ENCODE results near the gene HPD.

The HPD gene

GRCh38 chr12:121809712-121810116 is 48.9 kb downstream of the HPD start:
- DNase-seq = no peak

DNA sequence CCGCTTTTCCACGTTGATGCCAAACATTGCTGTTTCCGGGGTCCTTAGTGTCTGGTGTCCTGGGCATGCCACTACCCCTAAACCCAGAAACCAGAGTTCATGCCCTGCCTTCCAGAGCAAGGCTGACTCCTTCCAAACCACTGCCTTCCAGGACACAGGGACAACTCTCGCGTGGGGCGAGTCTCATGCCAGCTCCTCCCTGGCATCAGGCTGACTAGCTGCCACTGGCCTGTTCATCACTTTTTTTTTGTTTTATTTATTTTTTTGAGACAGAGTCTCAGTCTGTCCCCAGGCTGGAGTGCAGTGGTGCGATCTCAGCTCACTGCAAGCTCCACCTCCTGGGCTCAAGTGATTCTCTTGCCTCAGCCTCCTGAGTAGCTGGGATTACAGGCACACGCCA is 50.0 kb downstream of the HPD start:
- DNase-seq = no peak

DNA sequence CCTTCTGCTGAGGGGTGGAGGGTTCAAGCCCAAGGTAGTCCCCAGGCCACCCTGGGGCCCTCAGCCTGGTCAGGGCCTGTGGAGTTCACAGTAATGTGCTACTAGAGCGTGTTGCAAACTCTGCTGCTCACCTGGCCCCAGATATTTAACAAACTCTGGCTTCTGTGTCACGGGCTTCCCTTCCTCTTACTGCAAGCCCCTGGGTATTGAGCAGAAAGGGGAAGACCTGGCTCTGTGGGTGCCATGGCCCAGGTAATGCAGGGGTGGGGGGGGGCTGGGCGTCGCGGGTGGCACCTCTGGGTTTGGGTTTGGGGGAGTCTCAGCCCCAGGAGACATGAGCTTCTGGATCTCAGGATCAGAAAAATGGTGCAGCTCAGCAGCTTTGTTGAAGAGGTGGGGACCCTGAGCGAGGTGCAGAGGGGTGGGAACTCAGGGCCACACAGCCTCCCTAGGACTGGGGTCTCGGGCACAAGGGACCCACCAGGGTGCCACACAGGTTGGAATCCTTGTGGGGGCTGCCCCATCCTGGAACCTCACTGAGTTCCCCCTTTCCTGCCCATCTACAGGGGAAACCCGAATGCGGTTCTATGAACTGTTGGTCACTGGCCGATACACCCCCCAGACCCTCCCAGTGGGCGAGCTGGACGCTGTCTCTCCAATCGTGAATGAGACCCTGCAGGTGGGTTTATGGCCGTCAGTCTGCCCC is 50.9 kb downstream of the HPD start:
- no peak for DNase-seq

DNA sequence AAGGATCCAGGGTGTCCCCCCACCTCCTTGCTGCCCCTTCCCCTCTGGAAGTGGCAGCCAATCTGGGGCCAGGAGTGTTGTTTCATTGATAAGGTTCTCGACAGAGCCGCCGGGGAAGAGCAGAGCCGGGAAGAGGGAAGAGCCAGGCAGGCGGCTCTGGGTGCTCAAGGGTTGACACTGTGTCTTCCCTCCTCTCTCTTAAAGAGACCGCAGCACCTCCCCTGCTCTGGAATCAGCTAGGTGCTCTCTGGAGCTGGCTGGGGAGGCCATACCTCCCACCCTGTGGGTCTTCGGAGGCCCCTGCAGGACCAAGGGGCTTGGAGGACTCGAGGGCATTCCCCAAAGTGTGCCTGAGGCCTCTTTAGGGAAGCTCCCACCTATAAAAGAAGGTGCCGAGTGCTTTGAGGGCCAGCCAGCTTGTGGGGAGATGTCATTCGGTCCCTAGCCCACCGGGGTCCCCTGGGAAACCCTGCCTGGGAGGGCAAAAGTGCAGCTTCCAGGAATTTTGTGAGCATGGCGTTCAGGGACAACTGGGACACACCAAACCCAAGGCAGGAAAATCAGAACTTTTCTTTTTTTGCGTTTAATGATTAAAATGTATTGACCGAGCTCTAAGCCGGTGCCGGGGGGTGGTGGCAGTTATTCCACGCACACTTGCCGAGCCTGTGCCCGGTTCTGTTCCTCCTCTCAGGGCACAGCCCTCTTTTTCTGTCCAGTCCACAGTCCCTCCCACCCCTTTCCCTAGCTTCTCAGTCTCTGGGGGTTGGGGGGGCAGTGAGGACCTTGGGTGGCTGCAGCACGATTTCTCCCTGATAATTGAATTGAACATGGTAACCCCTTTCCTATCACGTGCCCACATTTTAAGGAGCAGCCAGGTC is 51.9 kb downstream of the HPD start:
- DNase-seq = no peak

DNA sequence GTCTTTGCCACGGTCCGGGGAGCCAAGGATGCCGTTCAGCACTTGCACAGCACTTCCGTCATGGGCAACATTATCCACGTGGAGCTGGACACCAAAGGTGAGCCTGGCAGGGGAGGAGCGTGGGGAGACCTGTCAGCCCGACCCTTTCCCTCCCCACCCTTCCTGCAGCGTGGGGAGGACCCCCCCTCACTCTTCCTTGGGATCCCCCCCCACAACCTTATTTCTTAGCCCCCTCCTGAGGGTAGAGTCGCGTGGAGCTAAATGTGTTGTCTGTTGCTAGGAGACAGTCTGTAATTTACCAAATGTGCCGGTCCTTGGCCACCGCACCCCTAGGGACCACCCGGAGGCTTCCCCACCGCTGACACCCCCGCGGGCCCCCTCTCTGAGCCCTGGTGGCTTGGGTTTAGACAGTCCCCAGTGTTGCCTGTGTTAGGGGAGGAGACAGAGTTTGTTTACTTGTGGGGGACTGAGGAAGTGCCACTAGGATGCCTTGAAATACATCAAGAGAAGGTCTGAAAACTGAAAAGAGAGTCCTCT is 52.6 kb downstream of the HPD start:
- peak in 1 of 2 experiments; percentile 34 for DNase-seq

- DNase-seq = peak in 1 of 2 experiments; percentile 31
These were observed 53.3 kb downstream of the HPD start for GRCh38 chr12:121805171-121806008.

DNA sequence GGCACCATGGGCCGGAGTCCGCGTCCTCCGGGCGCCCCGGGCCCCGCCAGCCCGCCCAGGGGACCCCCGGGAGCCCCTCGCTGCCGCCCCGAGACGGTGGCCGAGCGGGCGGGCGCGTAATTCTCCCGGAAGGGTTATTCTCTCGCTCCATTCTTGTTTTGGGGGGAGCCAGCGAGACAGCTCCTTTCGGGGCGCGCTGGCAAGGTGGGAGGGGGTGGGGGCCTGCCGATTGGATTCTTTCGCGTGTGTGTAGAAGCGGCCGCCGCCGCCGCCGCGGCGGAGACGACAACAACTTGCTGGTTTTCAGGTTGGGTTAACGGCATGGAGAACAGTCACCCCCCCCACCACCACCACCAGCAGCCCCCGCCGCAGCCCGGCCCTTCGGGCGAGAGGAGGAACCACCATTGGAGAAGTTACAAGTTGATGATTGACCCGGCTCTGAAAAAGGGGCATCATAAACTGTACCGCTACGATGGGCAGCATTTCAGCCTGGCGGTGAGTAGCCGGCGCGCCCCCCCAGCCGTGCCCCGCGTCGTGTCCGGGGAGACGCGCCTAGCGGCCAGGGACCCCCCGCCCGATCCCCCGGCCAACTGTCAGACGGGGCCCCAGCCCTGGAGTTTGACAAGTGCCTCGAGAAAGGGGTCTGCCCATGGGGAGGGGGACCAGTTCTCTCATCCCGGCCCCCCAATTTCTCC is 54.1 kb downstream of the HPD start:
- DNase-seq = peak; percentile 54 to 56

DNA sequence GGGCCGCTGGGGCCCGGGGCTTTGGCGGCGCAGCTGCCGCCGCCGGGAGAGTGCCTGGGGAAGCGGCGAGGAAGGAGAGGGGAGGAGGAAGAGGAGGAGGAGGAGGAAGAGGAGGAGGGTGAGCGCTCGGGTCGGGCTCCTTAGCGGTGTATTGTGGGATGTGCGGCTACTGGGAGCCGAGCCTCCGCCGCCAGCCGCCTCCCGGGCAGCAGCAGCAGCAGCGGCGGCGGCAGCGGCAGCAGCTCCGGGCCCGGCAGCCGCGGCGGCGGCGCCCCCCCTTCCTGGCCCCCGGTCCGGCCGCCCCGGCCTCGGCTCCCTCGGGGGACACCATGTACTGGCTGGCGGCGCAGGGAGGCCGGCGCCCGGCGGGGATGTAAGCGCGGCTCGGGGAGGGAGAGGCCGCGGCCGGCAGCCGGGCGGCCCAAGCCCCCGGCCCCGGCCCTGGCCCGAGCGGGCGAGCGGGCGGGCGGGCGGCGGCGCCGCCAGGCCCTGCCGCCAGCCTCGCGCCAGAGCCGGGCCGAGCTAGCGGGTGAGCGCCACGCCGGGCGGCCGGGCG is 54.7 kb downstream of the HPD start, which contains the start of gene SETD1B:
TSS of gene SETD1B (plus strand) at position 149 of the 556 bp plus-strand sequence. CDS start 729 bp downstream, outside the sequence.
- DNase-seq = peak; percentile 63 to 71

- peak; percentile 86 to 90 for DNase-seq
These were observed 55.6 kb downstream of the HPD start for GRCh38 chr12:121802843-121803698.

DNA sequence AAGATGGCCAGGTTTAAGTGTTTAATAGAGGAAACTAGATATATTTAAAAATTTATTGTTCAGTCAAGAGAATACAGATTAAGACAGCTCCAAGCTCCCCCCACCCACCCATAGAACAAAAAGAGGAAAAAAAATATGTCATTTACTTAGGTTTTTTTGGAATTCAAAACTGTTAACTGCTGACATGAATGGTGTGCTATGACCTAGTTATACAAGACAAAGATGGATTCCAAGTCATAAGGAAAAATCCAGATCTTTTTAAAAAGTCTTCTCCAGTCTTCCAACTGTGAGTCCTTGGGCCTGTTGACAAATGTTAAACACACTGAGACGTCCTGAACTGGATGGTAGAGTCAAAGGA is 56.2 kb downstream of the HPD start:
- DNase-seq = no peak

- peak in 1 of 2 experiments; percentile 49 for DNase-seq
These were observed 56.8 kb downstream of the HPD start for GRCh38 chr12:121801595-121802484.

DNA sequence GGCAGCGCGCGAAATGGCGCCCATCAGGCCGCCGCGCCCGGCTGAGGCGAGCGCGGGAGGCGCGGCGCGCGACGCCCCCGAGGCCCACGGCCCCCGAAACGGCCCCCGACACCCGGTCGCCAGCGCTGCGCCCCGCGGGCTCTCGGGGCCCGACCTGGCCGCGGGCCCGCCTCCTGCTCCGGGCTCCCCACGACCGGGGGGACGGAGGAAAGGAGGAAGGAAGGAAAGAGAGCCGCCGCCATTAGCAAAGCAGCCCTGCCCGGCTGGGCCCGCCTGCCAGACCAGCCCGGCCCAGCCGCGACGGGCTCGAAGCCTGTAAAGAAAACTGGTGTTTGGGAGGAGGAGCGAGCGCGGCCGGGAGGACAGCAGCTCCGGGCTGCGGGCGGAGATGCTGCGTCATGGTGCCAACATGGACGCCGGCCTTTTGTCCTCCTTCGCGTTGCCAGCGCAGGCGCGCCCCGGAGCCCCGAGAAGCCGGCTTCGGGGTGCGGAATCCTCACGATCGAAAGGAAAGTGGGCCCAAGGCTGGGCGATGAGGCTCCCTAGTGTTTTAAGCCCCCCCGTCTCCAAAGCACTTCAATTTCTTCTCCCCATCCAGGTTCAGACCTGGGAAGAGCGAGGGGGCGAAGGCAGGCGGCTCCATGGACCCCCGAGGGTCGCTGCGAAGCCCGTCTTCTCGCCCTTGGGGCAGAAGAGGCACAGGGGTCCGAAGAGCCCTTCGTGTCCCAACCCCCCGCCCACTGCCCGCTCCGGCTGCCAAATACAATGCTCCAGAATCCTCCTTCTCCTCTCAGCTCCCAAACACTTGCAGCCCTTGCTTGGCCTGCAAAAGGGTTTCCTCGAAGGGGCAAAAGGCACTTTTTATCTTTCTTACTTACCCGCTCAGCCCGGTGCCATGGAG is 57.7 kb downstream of the HPD start:
- peak; percentile 67 to 74 for DNase-seq

GRCh38 chr12:121799842-121800693 is 58.6 kb downstream of the HPD start:
- DNase-seq = peak; percentile 84 to 86

GRCh38 chr12:121799156-121799841 is 59.4 kb downstream of the HPD start:
- DNase-seq = peak; percentile 66 to 77

DNA sequence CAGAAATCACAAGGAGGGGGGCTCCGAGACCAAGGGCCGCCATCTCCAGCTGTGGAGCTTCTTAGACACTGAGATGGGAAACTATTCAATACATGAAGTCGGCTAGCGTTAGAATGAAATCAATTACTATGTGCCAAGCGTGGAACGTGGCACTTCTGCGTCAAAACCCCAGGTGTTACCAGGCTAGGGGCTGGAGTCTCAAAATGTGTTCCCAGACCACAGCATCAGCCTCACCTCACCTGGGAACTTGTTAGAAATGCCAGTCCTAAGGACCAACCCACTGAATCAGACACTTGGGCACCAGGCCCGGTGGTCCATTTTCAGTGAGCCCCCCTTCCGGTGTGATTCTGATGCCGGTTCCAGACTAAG is 59.9 kb downstream of the HPD start:
- DNase-seq = no peak

GRCh38 chr12:121797937-121798786 is 60.5 kb downstream of the HPD start:
- DNase-seq = no peak
